Measurements from ENCODE around the gene CUL3. TPM values are rescaled to one million over a fixed set of nuclear protein-coding genes. Genes with fewer than 3 reads are reported as not detected.

The CUL3 gene
- total and polyA plus RNA-seq, 12 donors = 60.2 to 87.9 (median 69.8) TPM

GRCh38 chr2:224461391-224461790 lies 123.8 kb downstream of the CUL3 start:
- peaks cover 0 to 6% (median 0%) of the 10 kb centered on the region in 11 donors for H3K9me3 ChIP-seq
- H3K4me1 ChIP-seq = no peaks in the 10 kb centered on the region
- ATAC-seq = no peak
- no peak for DNase-seq
- 58 to 69% methylated on average over 1 of the region's 1 CpG for WGBS, 2 donors
- H3K27me3 ChIP-seq = peaks cover 0 to 3% (median 0%) of the 10 kb centered on the region in 7 donors
- no peak for TF ChIP-seq CTCF (IDR thresholded peaks at IDR 0.05)
- no peak overlapping the region for H3K27ac ChIP-seq
- intact Hi-C loops (cut with DNase I) = no loop called here
- no peaks in the 10 kb centered on the region for H3K36me3 ChIP-seq
- no peak overlapping the region for H3K4me3 ChIP-seq

- Histone ChIP-seq H3K27ac (no peak overlapping the region), H3K4me1 (no peaks in the 10 kb centered on the region), H3K9me3 (peaks cover 0 to 12% (median 0%) of the 10 kb centered on the region in 11 donors), H3K27me3 (peaks cover 0 to 3% (median 0%) of the 10 kb centered on the region in 7 donors), H3K4me3 (no peak overlapping the region), H3K36me3 (no peaks in the 10 kb centered on the region)
- TF ChIP-seq CTCF (IDR thresholded peaks at IDR 0.05) = no peak
- intact Hi-C loops (cut with DNase I) = loop anchor here in 5 of 10 donors (5.0 to 10.0 kb wide), 3 partner anchors 103 to 650 kb away; no protein-coding TSS in a partner anchor
- DNase-seq = no peak
- 92 to 93% methylated on average over 10 of the region's 10 CpGs for WGBS, 2 donors
- ATAC-seq = no peak
Measured at GRCh38 chr2:224457408-224458096, 127.6 kb downstream of the CUL3 start.

- DNase-seq = no peak
- Histone ChIP-seq H3K36me3 (no peaks in the 10 kb centered on the region), H3K9me3 (peaks cover 0 to 9% (median 0%) of the 10 kb centered on the region in 11 donors), H3K27me3 (no peaks in the 10 kb centered on the region), H3K4me3 (no peak overlapping the region), H3K27ac (no peak overlapping the region), H3K4me1 (no peaks in the 10 kb centered on the region)
- TF ChIP-seq CTCF (IDR thresholded peaks at IDR 0.05) = no peak
- WGBS, 2 donors = 91 to 96% methylated on average over 3 of the region's 3 CpGs
- no peak for ATAC-seq
- intact Hi-C loops (cut with DNase I) = loop anchor here in 6 of 10 donors (5.0 to 10.0 kb wide), 3 partner anchors 99 to 193 kb away; no protein-coding TSS in a partner anchor
Measured at GRCh38 chr2:224453892-224454291, 131.3 kb downstream of the CUL3 start.

GRCh38 chr2:224449212-224450147 lies 135.7 kb downstream of the CUL3 start:
- no peak for ATAC-seq
- TF ChIP-seq CTCF (IDR thresholded peaks at IDR 0.05) = peak; percentile 20 to 76 (median 60)
- no peaks in the 10 kb centered on the region for H3K36me3 ChIP-seq
- DNase-seq = no peak
- H3K27me3 ChIP-seq = no peaks in the 10 kb centered on the region
- H3K9me3 ChIP-seq = peaks cover 0 to 9% (median 0%) of the 10 kb centered on the region in 11 donors
- no peak overlapping the region for H3K27ac ChIP-seq
- H3K4me3 ChIP-seq = no peak overlapping the region
- WGBS, 2 donors = 53 to 57% methylated on average over 4 of the region's 4 CpGs
- H3K4me1 ChIP-seq = no peaks in the 10 kb centered on the region
- intact Hi-C loops (cut with DNase I) = loop anchor here (2.0 to 10.0 kb wide), 8 partner anchors 85 to 205 kb away; no protein-coding TSS in a partner anchor

Data from heart right ventricle (tissue), 16 donors.